Measurements from ENCODE around the gene ANKRD50.

ANKRD50 gene, protein sequence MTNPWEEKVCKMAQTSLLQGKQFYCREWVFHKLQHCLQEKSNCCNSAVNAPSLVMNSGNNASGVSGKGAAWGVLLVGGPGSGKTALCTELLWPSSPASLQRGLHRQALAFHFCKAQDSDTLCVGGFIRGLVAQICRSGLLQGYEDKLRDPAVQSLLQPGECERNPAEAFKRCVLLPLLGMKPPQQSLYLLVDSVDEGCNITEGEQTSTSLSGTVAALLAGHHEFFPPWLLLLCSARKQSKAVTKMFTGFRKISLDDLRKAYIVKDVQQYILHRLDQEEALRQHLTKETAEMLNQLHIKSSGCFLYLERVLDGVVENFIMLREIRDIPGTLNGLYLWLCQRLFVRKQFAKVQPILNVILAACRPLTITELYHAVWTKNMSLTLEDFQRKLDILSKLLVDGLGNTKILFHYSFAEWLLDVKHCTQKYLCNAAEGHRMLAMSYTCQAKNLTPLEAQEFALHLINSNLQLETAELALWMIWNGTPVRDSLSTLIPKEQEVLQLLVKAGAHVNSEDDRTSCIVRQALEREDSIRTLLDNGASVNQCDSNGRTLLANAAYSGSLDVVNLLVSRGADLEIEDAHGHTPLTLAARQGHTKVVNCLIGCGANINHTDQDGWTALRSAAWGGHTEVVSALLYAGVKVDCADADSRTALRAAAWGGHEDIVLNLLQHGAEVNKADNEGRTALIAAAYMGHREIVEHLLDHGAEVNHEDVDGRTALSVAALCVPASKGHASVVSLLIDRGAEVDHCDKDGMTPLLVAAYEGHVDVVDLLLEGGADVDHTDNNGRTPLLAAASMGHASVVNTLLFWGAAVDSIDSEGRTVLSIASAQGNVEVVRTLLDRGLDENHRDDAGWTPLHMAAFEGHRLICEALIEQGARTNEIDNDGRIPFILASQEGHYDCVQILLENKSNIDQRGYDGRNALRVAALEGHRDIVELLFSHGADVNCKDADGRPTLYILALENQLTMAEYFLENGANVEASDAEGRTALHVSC (N-terminal part only)

DNA sequence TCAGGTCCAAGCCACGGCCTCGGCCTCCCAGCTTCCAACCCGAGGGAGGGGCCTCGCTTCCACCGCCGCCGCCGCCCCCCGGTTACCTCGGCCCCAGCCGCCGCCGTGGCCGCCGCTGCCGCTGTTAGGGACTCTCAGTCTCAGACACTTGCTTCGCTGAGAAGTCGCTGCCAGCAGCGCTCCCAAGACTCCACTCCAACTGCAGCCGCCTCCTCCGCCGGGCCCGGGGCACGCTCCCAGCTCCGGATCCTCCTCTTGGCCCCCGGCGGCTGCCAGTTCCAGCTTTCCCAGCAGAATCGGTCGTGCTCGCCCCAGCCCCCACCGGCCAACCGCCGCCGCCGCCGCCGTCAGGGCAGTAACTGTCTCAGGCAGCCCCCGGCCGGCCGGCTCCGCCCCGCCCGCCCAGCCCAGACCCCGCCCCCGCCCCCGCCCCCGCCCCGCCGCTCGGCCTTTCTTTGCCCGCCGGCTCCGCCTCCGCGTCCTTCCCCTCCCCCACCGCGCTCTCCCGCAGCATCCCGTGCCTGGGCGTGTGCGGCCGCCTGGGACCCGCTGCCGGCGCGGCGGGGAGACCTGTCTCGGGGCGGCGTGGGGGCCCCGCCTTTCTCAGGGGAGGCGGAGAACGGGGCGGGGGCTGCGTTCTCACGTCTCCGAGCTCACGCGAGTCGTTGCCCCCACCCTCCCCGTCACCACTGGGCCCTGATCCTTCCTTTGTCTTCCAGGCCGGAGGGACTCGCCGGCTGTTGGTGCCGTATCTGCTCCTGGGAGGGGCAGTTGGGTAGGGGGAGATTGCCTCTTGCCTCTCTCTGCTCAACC, at the start of gene ANKRD50:
Gene ANKRD50, minus strand, starts transcription at position 361 of the 813 bp plus-strand sequence. CDS start 2,221 bp downstream, outside the sequence.
- peak; percentile 35 for DNase-seq (ENCODE audit: low read depth, low spot score)

DNA sequence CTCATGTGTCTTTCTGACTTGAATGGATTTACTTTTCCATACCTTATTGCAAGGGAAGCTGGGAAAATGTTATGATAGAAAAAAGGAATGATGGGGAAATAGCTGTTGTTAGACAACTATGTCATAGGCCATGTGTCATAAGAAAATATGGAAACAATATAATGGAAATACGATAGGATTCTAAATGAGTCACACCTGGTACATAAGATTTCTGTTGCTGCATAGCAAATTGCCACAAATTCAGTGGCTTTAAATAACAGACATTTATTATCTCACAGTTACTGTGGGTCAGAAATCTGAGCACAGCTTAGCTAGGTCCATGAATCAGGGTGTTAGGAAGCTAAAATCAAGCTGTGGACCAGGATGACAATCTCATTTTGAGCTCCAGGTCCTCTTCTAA, 44.6 kb upstream of the ANKRD50 start:
- no peak for DNase-seq (ENCODE audit: low read depth, low spot score)

DNA sequence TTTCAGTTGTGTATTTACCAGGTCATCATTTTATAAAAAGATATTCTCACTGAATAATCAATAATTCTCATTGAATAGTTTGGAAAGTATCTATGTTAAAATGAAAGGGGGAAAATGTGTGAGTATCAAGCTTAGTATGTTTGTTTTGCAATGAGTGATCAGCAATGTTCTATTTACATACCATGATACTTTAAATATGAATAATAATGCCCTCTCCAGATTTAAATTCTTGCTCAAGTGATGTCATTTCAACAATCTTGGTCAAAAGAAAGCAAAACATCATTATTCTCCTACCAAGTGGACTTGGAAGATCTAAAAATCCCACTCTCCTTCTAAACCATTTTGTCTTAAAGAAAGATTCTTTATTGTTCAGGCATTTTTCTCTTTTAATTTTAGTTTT, 42.1 kb upstream of the ANKRD50 start:
- no peak for DNase-seq (ENCODE audit: low read depth, low spot score)

DNA sequence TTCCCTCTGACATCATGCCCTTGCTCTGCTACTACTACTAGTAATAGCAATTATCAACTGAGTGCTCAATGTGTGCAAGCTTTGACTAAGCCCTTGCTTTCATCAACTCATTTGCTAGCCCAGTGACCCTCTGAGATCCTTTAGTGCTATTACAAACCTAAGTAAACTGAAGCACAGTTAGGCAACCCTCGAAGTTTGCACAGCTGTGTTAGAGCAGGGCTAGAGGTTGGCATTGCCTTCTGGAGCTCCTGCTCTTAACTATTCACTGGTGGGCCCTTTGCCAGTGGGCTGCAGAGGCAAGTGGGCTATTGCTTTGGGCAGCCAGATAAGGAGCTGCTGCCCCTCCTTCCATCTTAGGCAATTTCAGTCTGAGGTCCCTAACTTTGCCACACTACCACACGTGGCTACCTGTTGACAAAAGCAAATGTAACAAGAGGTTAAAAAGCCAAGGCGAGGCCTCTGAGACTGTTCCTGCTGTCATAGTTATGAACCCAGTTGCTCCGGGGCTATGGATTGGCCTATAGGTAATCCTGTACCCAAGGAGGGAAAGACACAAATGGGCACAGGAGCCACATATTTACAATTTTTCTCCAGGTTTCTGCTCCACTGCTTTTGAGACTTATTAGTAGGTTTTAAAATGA, 41.5 kb upstream of the ANKRD50 start:
- no peak for DNase-seq (ENCODE audit: low read depth, low spot score)

DNA sequence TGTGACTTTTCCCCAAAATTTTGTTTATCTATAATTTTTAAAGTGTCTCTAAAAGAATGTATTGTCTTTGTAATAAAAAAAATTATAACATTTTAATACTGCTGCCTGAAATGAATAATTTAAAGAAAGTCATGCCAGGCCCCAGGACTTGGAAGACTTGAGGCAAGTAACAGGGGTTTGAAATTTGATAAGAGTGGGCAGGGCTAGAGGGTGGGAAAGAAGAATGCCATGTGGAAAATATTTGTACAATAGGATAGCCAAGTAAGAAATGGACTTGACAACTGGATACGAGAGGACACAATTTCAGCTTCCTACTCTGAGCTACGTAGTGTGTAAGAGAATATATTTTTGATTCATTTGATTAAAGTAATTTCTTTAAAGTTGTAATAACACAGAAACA, 36.9 kb upstream of the ANKRD50 start:
- DNase-seq (ENCODE audit: low read depth, low spot score): no peak

DNA sequence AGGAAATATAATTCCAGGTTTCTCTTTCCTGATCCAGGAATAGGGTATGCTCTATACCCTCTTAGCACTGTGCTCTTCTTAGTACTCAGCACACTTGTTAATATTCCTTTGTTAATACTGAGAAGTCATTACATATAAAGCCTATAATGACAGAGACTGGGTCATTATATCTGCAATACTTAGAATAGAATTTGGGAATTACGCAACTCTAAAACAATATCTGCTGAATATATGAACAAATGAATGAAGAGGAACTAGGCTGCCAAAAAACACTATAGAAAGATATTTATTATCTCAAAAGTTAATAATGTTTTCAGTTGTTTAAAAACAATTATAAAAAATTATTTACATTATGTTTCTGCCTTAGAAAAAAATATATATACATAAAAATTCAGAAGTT, 36.4 kb upstream of the ANKRD50 start:
- no peak for DNase-seq (ENCODE audit: low read depth, low spot score)

DNA sequence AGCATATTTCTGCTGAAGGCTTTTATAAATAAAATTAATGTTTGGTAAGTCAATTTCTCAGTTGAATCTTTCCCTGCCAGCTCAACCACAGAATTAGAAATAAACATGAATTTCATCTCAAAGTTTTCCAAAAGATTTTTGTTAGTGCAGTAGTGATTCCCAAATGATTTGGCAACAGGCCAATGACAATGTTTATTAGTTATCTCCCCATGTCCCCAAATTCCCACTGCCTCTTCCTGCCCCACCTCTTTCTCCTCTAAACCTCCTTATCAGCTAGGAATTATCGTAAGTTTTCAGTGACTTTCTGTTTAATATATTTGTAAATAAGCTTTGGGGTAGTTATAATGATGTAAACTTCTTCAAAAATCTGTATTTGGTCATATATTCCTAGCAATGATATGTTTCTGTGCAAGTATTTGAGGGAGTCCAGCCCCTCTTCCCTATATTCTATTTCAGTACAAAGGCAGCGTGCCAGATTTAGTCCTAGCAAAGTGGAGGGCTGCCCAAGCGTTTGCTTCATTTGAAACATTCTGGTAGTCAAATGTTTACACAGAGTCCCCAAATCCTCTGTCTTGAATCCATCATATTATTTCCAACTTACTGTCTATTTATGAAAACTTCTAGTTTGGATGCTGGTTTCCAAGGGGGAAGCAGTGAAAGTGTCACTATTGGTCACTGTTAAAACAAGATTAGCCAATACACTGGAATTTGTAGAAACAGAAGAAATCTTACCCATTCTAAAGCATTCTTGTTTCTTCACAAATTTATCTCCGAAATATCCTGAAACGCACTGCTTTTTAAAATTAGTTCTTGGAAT, 33.7 kb upstream of the ANKRD50 start:
- DNase-seq (ENCODE audit: low read depth, low spot score): no peak

DNA sequence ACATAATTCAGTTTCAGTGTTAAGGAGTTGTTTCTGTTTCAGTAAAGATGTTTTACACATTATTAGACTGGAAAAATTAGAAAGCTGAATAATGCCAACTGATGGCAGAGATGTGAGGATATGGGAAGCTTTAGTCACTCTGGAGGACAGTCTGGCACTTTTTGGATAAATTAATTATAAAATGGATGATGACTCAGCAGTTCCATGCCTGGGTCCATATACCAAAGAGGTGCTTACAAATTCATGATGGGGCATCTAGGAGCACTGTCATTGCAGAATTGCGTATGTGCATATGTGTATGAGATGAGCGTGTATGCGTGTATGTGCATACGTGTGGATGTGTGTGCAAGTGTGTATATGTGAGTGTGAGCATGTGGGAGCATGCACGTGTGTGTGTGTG, 31.2 kb upstream of the ANKRD50 start:
- DNase-seq (ENCODE audit: low read depth, low spot score): no peak

DNA sequence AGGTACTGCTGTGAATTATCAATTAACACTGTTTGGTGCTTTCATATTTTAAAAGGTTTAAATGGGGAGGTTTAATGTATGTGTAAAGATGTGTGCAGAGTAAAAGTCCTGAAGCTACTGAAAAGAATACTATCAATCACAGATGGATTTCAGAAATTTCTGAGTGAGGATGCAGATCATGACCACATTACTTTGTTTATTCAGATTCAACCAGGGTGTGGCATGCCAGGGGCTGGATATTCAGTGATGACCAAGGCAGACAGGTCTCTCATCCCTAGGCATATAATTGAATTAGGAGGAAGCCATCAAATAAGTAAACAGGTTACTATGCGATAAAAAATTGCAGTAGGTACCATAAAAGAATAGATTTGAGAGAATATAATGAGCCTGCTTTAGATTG, 28.0 kb upstream of the ANKRD50 start:
- DNase-seq (ENCODE audit: low read depth, low spot score): no peak

DNA sequence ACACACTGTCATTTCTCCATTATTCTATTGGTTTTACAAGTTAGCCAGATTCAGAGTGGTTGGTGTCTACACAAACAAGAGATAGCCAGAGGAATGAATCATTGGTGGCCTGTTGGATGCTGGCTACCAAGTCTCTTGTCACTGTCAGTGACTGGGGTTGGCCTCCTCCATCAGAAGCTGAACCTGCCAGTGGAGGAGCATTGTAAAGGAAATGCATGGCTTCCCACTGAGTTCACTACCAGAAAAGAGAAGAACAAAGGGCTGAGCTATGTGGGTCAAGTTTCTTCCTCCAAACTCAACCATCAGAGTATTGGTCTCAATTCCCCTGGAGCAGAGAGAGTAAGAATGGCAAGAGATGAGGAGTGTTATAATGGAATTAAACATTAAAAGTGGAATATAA, 26.5 kb upstream of the ANKRD50 start:
- no peak for DNase-seq (ENCODE audit: low read depth, low spot score)

DNA sequence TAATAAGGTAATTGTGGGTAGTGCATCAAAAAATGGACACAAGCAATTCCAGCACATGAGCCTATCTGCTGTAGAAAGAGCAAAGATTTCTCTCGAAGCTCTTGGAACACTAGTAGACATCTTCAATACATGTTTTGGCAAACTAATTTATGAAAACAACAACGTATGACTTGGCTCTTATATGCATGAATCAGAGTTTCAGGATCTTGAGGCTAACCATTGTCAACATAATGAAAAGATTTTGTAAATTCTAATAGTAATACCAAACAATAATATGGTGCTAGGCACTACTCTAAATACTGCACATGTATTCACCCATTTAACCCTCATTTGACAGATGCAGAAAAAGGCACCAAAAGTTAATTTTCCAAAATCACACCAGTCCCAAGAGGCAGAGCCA, 25.1 kb upstream of the ANKRD50 start:
- no peak for DNase-seq (ENCODE audit: low read depth, low spot score)

DNA sequence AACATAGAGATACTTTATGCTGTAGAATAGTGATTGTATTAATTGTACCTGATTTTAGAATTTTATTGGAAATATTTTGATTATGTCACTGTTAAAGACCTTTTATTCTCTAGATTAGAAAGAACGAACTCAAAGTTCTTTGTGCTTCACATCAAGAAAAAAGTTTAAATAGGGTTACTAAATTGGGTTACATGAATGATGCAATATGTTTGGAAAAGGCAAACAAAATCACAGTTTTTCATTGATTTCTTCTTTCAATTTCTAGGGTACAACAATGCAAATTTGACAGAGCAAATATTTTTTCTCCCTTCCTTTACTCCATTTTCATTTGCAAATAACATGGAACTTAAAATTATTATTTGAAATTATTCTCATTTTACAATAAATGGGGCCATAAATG, 24.0 kb upstream of the ANKRD50 start:
- no peak for DNase-seq (ENCODE audit: low read depth, low spot score)

DNA sequence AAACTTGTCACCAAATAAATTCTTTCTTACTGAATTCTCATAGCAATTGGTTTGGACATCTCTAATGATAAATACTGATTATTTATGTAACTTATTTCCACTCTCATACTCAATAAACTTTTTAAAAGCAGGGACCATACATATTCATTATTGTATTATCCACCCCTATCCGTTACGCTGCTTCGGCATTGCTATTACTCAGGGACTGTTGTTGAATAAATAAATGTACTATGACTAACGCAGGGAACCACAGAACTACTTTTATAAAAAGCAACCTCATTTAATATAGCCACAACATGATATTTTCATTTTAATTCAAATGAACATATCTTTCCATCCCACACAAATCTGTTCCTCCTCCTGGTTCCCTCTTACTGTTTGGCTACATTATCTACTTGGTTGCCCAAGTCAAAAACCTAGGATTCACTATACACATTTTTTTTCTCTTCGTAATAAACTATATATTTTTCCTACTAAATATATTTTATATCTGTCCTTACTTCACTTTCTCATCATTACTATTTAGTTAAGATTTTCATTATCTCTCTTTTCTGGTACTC, 14.9 kb upstream of the ANKRD50 start:
- DNase-seq (ENCODE audit: low read depth, low spot score): no peak

DNA sequence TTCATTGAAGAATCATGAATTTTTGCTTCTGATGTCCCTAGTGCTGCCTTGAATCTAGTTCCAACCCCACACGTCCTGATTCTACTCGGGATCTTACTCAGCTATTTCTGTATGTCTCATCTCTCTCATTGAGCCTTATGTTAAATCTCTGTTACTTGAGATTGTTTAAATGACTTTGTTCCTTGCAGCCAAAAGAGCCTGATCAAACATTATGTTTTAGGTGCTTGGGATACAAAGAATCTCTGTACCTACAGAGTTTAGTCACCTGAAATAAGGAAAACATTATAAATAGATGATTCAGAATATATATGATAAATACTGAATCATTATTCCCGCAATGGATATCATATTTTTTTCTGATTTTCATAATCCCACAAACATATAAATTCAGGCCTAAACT, 13.7 kb upstream of the ANKRD50 start:
- no peak for DNase-seq (ENCODE audit: low read depth, low spot score)

DNA sequence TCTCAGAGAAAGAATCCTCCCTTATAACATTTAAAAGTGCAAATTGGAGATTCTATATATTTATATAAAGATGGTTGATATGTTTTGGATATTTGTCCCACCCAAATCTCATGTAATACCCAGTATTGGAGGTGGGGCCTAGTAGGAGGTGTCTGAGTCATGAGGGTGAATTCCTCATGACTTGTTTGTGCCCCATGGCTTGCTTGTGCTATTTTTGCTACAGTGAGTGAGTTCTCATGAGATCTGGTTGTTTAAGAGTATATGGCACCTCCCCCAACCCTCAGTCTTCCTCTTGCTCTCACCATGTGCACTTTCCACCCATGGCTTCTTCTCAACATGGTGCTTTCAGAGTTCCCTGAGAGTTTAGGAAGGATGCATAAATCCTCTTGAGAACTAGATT, 9.5 kb upstream of the ANKRD50 start:
- no peak for DNase-seq (ENCODE audit: low read depth, low spot score)

DNA sequence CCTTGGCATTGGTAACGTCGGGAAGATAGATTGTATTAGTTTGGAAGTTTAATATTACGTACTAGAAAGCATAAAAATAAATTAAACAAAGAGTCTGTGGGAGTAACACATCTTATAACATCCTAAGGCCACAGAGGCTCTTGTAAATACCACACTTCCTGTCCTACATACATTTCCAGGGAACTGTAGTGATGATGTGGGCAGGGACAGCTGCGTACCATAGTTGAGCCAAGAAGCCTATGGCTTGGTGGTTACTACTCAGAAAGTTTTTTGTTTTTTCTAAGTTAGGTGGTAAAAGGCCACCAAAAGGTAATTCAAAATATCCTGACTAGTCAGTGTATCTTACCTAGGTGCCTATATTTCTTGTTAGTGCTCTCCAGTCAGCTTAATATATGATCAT, 4.6 kb upstream of the ANKRD50 start:
- DNase-seq (ENCODE audit: low read depth, low spot score): no peak

DNA sequence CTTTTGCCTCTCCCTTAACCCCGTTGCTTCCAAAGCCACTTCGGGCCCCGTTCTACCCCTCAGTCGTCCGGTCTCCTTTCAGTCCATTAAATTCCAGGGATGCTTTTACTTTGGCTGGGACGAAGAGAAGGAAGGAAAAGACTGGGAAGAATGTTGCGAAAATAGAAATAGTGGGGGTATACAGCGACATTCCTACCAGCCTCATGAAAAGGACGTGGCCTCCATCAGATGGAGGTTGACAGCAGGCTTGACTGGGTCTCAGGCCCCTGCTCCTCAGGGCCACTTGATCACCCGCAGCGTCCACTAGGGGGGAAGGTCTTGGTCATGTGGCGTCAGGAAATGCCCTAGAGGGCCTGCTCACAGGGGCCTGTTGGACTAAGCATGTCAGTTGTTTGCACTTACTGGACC, 657 bp upstream of the ANKRD50 start:
- DNase-seq (ENCODE audit: low read depth, low spot score): no peak

DNA sequence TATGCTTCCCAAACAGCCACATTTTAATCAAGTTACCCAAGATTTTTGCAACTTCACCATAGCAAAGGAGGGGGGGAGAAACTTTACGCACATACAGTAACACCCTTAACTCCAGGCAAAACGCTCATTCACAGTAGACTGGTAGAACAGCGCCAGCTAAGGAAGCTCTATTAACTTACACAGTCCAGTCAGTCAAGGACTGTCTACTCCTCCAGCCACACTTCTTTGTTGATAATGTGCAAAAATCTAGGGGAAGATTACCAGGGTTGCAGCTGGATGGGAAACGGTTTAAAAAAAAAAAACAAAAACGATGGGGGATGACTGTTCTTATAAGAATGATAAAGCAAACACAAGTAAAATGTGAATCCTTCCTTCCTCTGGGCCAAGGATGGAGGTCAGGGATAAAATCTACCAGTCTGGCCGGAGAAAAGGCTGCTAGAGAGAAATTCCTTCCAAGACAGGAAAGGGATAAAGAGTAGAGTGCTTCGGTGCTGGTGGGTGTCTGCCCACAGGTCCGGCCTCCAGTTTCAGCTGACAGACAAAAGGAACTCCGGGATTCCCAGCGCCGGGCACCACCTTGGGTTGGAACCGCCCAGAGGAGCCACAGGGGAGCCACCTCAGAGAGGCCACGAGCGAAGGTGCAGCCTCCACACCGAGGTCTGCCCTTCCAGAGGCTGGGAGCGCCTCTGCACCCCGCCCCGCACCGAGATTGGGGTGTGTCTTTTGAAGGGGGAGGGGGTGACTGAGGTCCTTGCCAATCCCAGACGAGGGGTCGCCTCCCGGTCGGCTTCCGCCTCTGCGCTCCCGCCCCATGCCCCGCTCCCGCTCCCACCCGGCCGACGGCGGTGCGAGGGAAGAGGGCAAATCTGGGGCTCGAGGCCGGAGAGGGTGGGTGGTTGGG, 811 bp downstream of the ANKRD50 start:
- DNase-seq (ENCODE audit: low read depth, low spot score): no peak

DNA sequence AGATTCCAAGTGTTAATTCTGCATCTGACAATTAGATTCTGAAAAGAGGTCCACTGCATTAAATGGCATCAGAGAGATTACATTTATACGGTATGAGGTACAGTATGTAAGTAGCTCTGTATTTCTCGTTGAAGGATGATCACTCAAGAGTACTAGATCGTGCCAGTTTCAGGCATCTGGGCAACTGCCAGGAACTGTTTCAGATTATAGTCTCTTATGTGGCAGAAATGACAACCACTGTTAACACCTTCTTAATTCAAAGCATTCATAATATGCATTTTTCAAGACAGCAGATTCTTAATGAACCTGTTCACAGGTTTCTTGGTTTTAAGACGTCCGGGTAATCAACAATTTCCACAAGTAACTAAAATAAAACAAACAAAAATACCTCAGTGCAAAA, 1.6 kb downstream of the ANKRD50 start:
- DNase-seq (ENCODE audit: low read depth, low spot score): no peak
